ENCODE results near the gene PHF8.

The PHF8 gene

GRCh38 chrX:54044126-54044876, at the start of gene PHF8:
PHF8 (minus strand) TSS chrX:54044473; CDS start chrX:54042728, 1,745 bp downstream.
- peak; percentile 87 to 91 (median 91) for DNase-seq (ENCODE audit: low read depth in 3 of 3, low spot score in 1 of 3)

GRCh38 chrX:54093571-54093970, 49.3 kb upstream of the PHF8 start:
- DNase-seq (ENCODE audit: low read depth in 3 of 3, low spot score in 1 of 3): no peak

- DNase-seq (ENCODE audit: low read depth in 3 of 3, low spot score in 1 of 3): no peak
Measured at GRCh38 chrX:54093159-54093558, 48.9 kb upstream of the PHF8 start.

- no peak for DNase-seq (ENCODE audit: low read depth in 3 of 3, low spot score in 1 of 3)
Measured at GRCh38 chrX:54090880-54091279, 46.6 kb upstream of the PHF8 start.

GRCh38 chrX:54089191-54089590, 44.9 kb upstream of the PHF8 start:
- no peak for DNase-seq (ENCODE audit: low read depth in 3 of 3, low spot score in 1 of 3)

- no peak for DNase-seq (ENCODE audit: low read depth in 3 of 3, low spot score in 1 of 3)
Measured at GRCh38 chrX:54087661-54088060, 43.4 kb upstream of the PHF8 start.

- DNase-seq (ENCODE audit: low read depth in 3 of 3, low spot score in 1 of 3): no peak
Measured at GRCh38 chrX:54085666-54086065, 41.4 kb upstream of the PHF8 start.

- DNase-seq (ENCODE audit: low read depth in 3 of 3, low spot score in 1 of 3): no peak
Measured at GRCh38 chrX:54076903-54077302, 32.6 kb upstream of the PHF8 start.

GRCh38 chrX:54074826-54075225, 30.6 kb upstream of the PHF8 start:
- no peak for DNase-seq (ENCODE audit: low read depth in 3 of 3, low spot score in 1 of 3)

GRCh38 chrX:54067766-54068165, 23.5 kb upstream of the PHF8 start:
- no peak for DNase-seq (ENCODE audit: low read depth in 3 of 3, low spot score in 1 of 3)

GRCh38 chrX:54066841-54067240, 22.6 kb upstream of the PHF8 start:
- no peak for DNase-seq (ENCODE audit: low read depth in 3 of 3, low spot score in 1 of 3)

GRCh38 chrX:54064564-54064963, 20.3 kb upstream of the PHF8 start:
- DNase-seq (ENCODE audit: low read depth in 3 of 3, low spot score in 1 of 3): no peak

GRCh38 chrX:54063361-54063760, 19.1 kb upstream of the PHF8 start:
- no peak for DNase-seq (ENCODE audit: low read depth in 3 of 3, low spot score in 1 of 3)

GRCh38 chrX:54049801-54050200, 5.5 kb upstream of the PHF8 start:
- DNase-seq (ENCODE audit: low read depth in 3 of 3, low spot score in 1 of 3): no peak

- DNase-seq (ENCODE audit: low read depth in 3 of 3, low spot score in 1 of 3): no peak
Measured at GRCh38 chrX:54048412-54048811, 4.1 kb upstream of the PHF8 start.

GRCh38 chrX:54045563-54046228, 1.4 kb upstream of the PHF8 start:
- no peak for DNase-seq (ENCODE audit: low read depth in 3 of 3, low spot score in 1 of 3)

- DNase-seq (ENCODE audit: low read depth in 3 of 3, low spot score in 1 of 3): no peak
Measured at GRCh38 chrX:54044877-54045338, 635 bp upstream of the PHF8 start.

- peak in 1 of 3 donors; percentile 18 for DNase-seq (ENCODE audit: low read depth in 3 of 3, low spot score in 1 of 3)
Measured at GRCh38 chrX:54043541-54044125, 640 bp downstream of the PHF8 start.

GRCh38 chrX:54043056-54043455, 1.2 kb downstream of the PHF8 start:
- DNase-seq (ENCODE audit: low read depth in 3 of 3, low spot score in 1 of 3): no peak

- DNase-seq (ENCODE audit: low read depth in 3 of 3, low spot score in 1 of 3): peak in 1 of 3 donors; percentile 7
Measured at GRCh38 chrX:54042609-54043021, 1.7 kb downstream of the PHF8 start.

- no peak for DNase-seq (ENCODE audit: low read depth in 3 of 3, low spot score in 1 of 3)
Measured at GRCh38 chrX:54030329-54030728, 13.9 kb downstream of the PHF8 start.

GRCh38 chrX:54029529-54030143, 14.6 kb downstream of the PHF8 start:
- DNase-seq (ENCODE audit: low read depth in 3 of 3, low spot score in 1 of 3): no peak

Data from stimulated activated CD4-positive, alpha-beta T cell treated with anti-CD3 and anti-CD28 coated beads, TNF-alpha, amount 100 ng/mL, for 1 hour (primary cell).